ENCODE measurements around the gene NFE2. TPM values are rescaled to one million over a fixed set of nuclear protein-coding genes. Genes with fewer than 3 reads are reported as not detected.

The NFE2 gene
- total and polyA plus RNA-seq, 2 donors = 2.8 to 4.7 TPM

DNA sequence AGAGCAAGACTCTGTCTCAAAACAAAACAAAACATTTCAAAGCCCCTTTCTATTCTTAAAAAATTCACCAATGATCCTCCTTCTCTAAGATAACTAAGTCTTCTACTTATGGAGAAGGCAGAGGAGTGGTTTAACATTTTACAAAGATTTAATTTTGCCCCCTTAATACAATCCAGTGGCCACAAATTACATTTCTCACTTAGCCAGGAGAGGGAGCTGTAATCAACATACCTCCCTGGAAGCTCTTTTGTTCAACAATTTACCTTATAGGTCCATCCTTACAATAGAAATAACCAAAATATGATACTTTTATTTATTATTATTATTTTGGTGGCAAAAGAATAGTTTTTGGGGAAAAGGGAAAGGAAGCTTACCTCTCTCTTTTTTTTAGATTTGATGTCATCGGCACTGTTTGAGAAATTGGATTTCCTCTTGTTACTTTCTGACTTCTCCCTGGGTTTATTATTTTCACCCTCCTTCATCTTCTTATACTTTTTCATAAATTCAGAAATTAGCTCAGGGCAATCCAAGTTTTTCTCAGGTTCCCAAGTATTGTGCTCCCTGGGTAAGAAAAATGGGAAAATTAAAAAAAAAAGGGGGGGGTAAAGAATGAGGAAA is 49.0 kb downstream of the NFE2 start:
- no peaks in the 10 kb centered on the region for H3K27me3 ChIP-seq (ENCODE audit: control insufficient read depth in 2 of 2, insufficient read depth in 1 of 2, low read length in 1 of 2)
- H3K9me3 ChIP-seq (ENCODE audit: control insufficient read depth in 2 of 2, insufficient read depth in 1 of 2, low read length in 1 of 2) = no peaks in the 10 kb centered on the region
- peak in 7 of 9 donors; percentile 25 to 73 (median 43) for DNase-seq (ENCODE audit: low read depth in 6 of 9, low spot score in 9 of 9)
- H3K4me1 ChIP-seq (ENCODE audit: control insufficient read depth in 2 of 2, insufficient read depth in 2 of 2, low read length in 2 of 2) = peaks cover 0 to 3% of the 10 kb centered on the region in 2 donors
- no peak overlapping the region for H3K4me3 ChIP-seq (ENCODE audit: low read length in 2 of 2)
- H3K27ac ChIP-seq (ENCODE audit: low read depth in 1 of 2, low read length in 1 of 2) = no peak overlapping the region
- H3K36me3 ChIP-seq (ENCODE audit: control insufficient read depth in 2 of 2, insufficient read depth in 2 of 2, low read length in 1 of 2) = peaks cover 36 to 74% of the 10 kb centered on the region in 2 donors
- 93% methylated on average over 1 of the region's 1 CpG for WGBS

DNA sequence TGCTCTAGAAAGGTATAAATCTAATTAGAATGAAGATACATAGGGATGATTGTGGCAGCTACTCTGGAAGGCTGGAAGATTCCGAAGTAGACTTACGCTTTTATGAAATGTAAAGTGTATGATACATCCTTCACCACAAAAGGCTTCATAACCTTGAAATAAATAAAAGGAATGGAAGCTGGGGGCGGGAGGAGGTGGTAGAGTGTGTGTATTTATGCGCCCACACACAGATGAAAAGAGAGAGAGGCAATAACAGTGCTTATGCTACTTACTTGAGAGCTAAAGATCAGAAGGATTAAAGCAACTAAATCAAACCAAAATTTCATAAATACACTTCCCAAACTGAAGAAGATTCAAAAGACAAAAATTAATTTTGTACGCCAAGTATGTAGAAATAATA is 51.3 kb downstream of the NFE2 start:
- 90% methylated on average over 5 of the region's 5 CpGs for WGBS
- H3K36me3 ChIP-seq (ENCODE audit: control insufficient read depth in 2 of 2, insufficient read depth in 2 of 2, low read length in 1 of 2) = peaks cover 31 to 76% of the 10 kb centered on the region in 2 donors

GRCh38 chr12:54246011-54246641 is 54.7 kb downstream of the NFE2 start:
- 98% methylated on average over 6 of the region's 6 CpGs for WGBS
- Histone ChIP-seq H3K36me3 (ENCODE audit: control insufficient read depth in 2 of 2, insufficient read depth in 2 of 2, low read length in 1 of 2) (peaks cover 37 to 79% of the 10 kb centered on the region in 2 donors), H3K27me3 (ENCODE audit: control insufficient read depth in 2 of 2, insufficient read depth in 1 of 2, low read length in 1 of 2) (no peaks in the 10 kb centered on the region)

More for the DNA sequence above, 51.3 kb downstream of the NFE2 start:
- Histone ChIP-seq H3K4me3 (ENCODE audit: low read length in 2 of 2) (no peak overlapping the region), H3K27ac (ENCODE audit: low read depth in 1 of 2, low read length in 1 of 2) (no peak overlapping the region), H3K9me3 (ENCODE audit: control insufficient read depth in 2 of 2, insufficient read depth in 1 of 2, low read length in 1 of 2) (no peaks in the 10 kb centered on the region), H3K4me1 (ENCODE audit: control insufficient read depth in 2 of 2, insufficient read depth in 2 of 2, low read length in 2 of 2) (peaks cover 0 to 3% of the 10 kb centered on the region in 2 donors), H3K27me3 (ENCODE audit: control insufficient read depth in 2 of 2, insufficient read depth in 1 of 2, low read length in 1 of 2) (no peaks in the 10 kb centered on the region)
- DNase-seq (ENCODE audit: low read depth in 6 of 9, low spot score in 9 of 9) = no peak

More at GRCh38 chr12:54246011-54246641, 54.7 kb downstream of the NFE2 start:
- Histone ChIP-seq H3K4me3 (ENCODE audit: low read length in 2 of 2) (no peak overlapping the region), H3K4me1 (ENCODE audit: control insufficient read depth in 2 of 2, insufficient read depth in 2 of 2, low read length in 2 of 2) (peaks cover 0 to 3% of the 10 kb centered on the region in 2 donors), H3K27ac (ENCODE audit: low read depth in 1 of 2, low read length in 1 of 2) (no peak overlapping the region), H3K9me3 (ENCODE audit: control insufficient read depth in 2 of 2, insufficient read depth in 1 of 2, low read length in 1 of 2) (no peaks in the 10 kb centered on the region)
- DNase-seq (ENCODE audit: low read depth in 6 of 9, low spot score in 9 of 9) = no peak

Other genes with a start within 250 kb of the NFE2 start
- 0.19 TPM for gene HOXC4, start 247.2 kb downstream of the NFE2 start, total RNA-seq
- gene HOXC4, start 247.2 kb downstream of the NFE2 start, polyA plus RNA-seq = 0.37 TPM
- gene SMUG1, start 112.0 kb downstream of the NFE2 start, total RNA-seq = 23.5 TPM
- 28.4 TPM for gene SMUG1, start 112.0 kb downstream of the NFE2 start, polyA plus RNA-seq
- gene CBX5, start 20.9 kb downstream of the NFE2 start, total RNA-seq = 48.1 TPM
- gene CBX5, start 20.9 kb downstream of the NFE2 start, polyA plus RNA-seq = 8.4 TPM
- 762 TPM for gene HNRNPA1, start 20.3 kb downstream of the NFE2 start, total RNA-seq
- 1,267 TPM for gene HNRNPA1, start 20.3 kb downstream of the NFE2 start, polyA plus RNA-seq
- 117 TPM for gene COPZ1, start 24.1 kb upstream of the NFE2 start, total RNA-seq
- 94.9 TPM for gene COPZ1, start 24.1 kb upstream of the NFE2 start, polyA plus RNA-seq
- 0.57 TPM for gene GPR84, start 63.5 kb upstream of the NFE2 start, total RNA-seq
- 0.62 TPM for gene GPR84, start 63.5 kb upstream of the NFE2 start, polyA plus RNA-seq
- 1.6 TPM for gene ZNF385A, start 83.7 kb upstream of the NFE2 start, total RNA-seq
- 13.6 TPM for gene ZNF385A, start 83.7 kb upstream of the NFE2 start, polyA plus RNA-seq
- gene ITGA5, start 118.3 kb upstream of the NFE2 start, total RNA-seq = 16.7 TPM
- gene ITGA5, start 118.3 kb upstream of the NFE2 start, polyA plus RNA-seq = 25.0 TPM
- gene GTSF1, start 172.6 kb upstream of the NFE2 start, total RNA-seq = 4.9 TPM
- gene GTSF1, start 172.6 kb upstream of the NFE2 start, polyA plus RNA-seq = 4.2 TPM
- 108 TPM for gene NCKAP1L, start 196.7 kb upstream of the NFE2 start, total RNA-seq
- gene NCKAP1L, start 196.7 kb upstream of the NFE2 start, polyA plus RNA-seq = 34.5 TPM
- 1.4 TPM for gene PDE1B, start 248.6 kb upstream of the NFE2 start, total RNA-seq
- gene PDE1B, start 248.6 kb upstream of the NFE2 start, polyA plus RNA-seq = 6.6 TPM

Data from thymus (tissue), 11 donors.